ENCODE data around the gene DOCK11.

DOCK11 gene

DNA sequence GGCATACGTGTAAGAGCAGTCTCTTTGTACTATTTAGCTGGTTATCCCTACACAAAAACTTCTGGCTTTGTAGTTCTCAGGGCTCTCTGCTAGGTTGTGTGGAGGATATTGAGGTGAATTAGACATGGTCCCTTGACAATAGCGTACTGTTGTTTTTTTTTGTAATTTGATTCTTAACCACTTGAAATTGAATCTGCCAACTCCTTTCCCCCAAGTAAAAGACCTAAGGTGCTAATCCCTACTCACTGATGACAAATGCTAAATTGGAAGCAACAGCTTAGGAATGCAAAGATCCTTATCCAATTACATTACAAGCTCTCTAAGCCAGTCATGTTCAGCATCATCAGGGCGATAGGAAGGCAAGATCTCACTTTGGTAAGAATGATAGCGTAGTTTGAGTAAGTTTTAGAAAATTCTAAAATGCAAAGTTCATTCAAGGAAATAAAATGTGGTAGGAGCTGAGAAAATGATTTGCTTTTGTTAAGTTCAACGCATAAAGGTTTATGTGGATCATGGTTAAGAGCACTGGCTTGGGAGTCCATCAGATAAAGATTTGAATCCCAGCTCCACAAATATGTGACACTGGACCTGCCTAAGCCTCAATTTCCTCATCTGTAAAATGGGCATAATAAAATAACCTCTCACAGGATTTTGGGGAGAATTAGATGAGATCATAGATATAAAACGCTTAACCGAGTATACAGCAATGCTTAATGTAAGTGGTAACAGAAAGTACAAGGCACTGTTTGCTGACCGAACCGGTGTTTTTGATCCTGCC lies 39.3 kb downstream of the DOCK11 start:
- no peak for DNase-seq

DNA sequence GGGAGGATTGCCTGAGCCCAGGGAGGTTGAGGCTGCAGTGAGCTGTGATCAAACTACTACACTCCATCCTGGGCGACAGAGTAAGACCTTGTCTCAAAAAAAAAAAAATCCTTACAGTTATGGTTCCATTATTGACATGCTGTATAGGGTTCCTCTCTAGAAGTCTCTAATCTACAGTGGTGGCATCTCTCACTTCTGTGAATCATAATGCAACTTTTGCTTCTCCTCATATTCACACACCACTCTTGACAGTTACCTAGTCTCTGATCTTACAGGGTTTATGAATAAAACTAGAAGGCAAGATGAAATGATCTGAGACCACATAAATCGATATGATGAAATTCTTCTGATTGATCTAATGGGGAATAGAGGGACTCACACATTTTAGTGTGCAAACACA lies 40.6 kb downstream of the DOCK11 start:
- DNase-seq, result no peak

DNA sequence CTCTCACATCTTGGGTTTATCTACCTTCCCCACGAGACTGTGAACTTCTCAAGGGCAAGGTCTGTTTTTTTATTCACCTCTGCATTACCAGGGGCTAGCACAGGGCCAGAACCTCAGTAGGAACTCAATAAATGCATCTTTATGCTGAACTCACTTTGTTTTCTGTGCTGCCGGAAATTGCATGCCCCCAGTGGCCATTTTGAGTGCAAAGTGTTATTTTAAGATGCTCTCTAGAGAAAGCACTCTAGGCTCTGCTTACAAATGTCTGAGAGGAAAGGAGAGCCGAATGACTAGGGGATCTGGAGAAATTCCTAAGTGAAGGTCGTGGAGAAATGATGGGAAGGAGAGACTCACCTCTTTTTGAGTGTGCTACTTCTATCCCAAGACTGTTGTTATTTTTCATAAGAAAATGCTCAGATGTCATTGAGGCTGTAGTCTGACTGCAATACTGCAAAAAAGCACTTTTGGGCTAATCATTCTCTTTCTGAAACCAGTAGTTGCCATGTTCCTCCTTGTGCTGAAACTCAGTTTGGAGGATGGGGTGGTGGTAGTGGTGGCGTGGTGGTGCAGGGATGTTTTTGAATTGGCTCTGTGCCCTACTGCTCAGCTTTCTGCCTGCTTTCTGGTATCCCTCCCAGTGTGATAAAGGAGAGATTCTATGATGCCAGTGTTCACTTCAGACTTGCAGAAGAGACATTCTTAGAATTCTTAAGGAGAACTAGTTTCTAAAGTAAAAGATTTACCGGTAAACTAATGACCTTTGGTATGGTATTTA lies 41.3 kb downstream of the DOCK11 start:
- DNase-seq, result peak; percentile 2 to 38 (median 19)

DNA sequence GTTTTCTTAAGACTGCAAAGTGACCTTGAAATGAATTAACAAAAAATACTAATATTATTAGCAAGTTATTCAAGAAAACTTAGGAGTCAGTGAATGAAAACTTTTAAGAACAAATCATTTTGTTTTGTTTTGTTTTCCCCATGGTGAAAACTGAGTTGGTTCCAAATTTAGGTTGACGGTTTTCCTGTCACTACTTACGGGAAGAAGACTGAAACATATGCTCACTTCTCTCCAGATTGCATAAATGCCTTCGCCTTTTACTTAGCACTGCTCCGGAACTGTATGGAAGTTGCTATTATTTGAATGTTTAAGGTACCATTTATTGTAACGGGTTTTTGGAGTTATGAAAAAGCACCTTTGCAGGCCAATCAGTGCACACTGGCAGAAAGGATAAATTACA lies 42.8 kb downstream of the DOCK11 start:
- DNase-seq, result no peak

DNA sequence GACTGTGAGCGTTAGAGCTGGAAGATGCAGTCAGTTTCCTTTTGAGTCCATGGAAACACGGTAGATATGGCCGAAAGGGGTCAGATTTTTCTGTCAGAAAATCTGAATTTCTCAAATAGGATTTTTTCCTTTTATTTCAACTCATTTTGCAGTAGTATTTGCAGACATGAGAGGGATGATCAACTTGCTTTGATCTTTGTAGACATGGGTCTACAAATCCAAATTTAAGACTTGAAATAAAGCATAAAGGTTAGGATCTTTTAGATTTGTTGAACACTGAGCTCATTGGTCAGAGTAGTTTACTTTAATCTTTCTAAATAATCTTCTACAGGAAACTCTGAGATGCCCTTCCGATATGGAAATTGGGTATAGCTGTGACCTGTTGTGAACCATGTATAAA lies 44.7 kb downstream of the DOCK11 start:
- DNase-seq, result no peak

DNA sequence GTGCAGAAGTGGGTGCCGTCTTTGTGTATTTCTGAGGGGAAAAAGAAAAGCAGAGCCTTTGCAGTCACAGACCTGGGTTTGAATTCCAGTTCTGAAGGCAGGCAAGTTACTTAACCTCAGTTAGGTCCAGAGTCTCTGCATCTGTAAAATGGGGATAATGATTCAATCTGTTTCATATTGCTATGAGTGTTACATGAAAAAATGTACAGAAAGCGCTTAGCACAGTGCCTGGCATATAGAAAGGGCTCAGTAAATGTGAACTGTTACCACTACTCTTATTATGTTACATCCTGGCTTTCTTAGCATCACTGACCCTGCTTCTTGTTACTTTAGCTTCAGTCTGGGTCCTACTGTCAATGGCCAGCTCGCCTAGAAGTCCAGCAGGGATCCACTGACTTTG lies 45.9 kb downstream of the DOCK11 start:
- DNase-seq, result no peak

DNA sequence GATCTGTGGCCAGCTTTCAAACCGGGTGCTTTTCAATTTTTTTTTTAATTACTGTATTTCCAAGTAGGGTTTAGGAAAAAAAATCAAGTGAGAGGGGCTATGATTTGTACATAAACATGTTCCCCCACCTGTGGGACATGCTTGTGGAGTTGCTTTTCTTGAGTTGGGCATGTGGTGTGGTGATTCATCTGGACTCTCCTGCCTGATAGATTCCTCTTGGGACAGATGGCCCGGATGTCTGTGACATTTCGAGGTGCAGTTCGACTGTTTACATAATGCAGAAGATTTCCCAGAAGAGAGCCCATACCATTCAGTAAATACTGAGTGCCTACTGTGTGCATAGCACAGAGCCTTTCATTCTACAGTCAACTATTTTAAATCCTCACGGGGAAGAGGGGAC lies 49.9 kb downstream of the DOCK11 start:
- no peak for DNase-seq

DNA sequence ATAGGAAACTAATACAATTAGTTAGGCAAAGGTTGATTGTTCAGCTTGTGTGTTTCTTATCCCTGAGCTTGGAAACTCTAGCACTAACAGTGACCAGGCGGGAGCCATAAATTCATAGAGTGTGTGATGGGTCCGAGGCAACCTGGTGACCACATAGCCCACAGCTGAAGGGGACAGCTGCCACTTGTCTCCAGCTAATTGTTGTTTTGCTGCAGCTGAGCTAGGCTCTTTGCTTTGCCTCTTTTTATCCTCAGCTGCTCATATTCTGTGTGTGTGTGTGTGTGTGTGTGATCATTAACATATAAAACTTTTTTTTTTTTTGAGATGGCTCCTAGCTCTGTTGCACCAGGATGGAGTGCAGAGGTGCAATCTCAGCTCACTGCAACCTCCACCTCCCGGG lies 53.2 kb downstream of the DOCK11 start:
- DNase-seq, result no peak

DNA sequence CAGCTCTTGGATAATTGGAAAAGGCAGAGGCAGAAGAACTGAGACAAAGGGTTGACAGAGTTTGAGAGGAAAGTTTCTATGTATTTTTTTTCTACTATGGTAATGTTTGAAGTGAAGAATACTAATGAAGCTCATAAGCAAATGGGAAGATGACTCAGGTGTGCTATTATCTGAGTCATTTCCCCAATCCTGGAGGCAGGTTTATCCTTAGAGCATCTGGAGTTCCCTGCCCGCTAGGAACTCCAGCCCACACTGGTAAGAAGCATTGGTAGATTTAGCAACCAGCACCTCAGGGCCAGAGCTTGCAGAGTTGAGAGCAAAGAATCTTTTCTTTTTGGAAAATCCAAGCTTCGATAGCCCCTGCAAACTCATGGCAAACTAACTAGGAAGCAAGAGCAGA lies 55.2 kb downstream of the DOCK11 start:
- no peak for DNase-seq

DNA sequence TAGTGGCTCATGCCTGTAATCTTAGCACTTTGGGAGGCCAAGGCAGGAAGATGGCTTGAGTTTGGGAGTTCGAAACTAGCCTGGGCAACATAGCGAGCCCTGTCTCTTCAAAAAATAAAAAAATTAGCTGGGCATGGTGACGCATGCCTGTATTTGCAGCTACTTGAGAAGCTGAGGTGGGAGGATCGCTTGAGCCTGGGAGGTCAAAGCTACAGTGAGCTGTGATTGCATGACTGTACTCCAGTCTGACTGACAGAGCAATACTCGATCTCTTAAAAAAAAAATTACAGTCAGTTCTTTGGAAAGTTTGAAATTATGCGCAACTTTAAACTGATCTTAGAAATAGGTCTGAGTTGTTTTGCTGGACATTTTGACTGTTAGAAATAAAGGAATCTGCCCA lies 55.8 kb downstream of the DOCK11 start:
- no peak for DNase-seq

DNA sequence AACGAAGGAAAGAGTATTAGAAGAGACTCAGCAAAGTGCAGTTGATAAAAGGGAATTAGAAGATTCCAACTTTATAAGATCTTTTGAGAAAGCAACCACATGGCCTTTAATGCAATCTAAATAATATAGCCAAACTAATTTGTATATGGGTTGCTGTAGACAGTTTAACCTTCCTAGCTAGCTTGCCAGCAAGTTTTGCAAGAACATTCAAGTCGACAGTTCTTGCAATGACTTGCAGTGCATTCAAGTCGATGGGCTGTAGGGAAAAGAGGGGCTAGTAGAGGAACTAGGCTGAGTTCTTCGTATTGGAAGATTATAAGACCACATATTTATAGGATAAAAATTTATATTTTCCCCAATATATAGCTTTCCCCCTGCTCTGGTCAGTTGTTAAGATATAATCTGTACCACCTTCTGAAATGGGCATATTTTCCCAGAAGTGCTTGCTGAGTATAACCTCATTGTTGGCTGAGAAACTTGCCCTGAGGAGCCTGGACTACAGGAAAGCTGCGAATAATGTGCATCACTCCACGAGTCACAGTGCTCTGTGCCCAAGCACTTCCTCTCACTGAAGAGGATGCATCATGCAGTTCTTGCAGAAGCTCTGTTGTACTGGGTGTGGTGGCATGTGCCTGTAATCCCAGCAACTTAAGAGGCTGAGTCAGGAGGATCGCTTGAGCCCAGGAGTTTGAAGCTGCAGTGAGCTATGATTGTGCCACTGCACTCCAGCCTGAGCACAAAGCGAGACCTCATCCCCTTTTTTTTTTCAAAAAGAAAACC lies 56.7 kb downstream of the DOCK11 start:
- DNase-seq, result no peak

DNA sequence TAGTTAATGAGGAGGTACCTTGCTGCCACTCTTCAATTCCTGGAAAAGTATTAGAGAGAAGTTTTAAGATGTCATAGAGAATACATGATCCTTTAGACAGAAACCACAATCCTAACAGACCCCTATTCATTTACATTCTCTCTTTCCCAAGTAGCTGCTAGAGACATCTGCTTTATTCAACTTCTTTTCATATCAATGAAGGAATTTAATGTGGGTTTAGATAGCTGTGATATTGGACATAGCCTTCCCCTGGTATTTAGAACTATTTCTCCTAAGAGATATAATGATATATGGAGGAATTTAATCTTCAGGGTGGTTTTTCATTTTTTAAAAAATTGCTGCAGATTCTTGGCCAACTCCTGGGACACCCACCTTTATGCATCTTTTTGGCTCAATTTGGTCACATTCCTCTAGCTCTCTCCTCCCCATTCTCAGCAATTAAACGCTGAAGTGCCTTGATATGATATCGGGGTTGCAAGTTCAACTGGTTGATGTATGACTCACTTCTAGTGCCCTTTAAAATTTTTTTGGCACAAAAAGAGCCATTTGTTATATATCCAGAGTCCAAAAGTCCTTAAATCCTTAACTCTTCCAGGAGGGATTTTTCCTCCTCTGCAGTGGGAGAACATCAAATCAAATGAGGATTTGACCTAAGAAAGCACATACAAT lies 57.6 kb downstream of the DOCK11 start:
- DNase-seq, result no peak

DNA sequence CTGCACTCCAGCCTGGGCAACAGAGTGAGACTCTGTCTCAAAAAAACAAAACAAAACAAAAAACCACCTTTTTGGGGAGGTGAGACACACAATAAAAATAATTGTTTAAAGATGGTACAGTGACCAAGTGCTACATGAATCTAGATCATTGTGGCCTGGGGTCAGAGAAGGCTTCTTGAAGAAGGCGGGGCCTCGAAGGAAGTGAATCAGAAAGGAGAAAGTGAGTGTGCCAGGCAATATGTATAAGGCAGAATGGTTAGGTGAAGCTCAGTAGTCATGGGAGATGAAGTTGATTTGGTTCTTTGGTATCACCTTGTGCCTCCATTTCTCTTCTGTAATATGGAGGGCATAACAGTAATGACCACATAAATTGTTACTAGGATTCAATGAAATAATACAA lies 58.9 kb downstream of the DOCK11 start:
- DNase-seq, result no peak

DNA sequence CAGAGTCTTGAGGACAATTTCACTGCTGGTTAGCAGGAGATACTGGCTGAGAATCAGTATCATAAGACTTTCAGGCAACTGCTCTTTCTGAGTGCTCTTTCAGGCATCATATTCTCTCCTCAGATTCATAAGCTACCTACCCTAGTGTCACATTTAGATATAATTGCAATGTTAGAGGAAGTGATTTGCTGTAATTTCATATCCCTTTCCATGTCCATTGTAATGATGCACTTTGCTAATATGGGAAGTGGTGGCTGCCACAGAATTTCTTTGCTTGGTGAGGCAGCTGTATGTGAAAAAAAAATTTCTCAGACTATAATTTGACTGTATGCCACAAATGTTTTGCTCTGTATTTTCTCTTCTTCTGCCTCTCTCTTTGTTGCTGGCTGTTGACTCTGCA lies 63.3 kb downstream of the DOCK11 start:
- DNase-seq, result no peak

DNA sequence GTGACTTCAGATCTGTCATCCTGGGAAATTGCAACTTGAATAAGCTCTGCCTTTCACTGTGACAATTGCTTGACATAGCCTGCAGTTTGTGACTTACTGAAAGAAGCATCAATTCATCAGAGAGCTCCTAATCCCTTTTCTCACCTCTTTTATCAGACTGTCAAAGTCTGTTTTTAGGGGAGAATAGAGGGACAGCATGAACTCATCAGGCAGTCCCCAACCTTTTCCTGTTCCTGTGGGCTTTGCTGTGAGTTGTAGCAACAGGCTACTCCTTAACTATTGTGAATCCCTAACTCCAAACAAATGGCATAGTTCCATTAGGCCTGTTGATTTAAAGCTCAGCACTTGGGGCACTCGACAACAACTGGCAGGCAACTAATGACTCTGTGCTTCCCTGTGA lies 64.9 kb downstream of the DOCK11 start:
- no peak for DNase-seq

DNA sequence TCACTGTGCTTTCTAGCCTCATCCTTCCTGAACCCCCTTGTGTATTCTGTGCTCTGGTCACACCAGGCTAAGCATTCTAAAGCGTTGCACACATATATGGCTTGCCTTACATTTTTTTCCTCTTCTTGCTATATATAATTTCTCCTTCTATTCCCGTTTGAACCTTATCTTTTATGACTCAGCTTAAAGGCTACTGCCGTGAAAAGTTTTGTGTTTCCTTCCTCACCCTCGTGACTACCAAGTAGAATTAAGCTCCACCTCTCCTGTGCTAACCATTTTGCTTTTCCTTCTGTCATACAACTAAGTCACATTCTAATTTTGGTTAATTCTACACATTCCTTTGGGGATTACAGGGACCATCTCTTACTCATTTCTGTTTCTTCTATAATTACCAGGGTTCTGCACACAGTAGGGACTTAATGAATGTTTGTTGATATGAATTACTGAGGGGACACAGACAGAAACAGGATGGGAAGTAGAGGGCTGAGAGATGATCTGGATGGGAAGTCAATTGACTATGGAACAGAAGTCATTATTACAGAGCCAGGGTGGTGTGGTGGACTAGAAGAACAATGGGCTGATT lies 67.1 kb downstream of the DOCK11 start:
- DNase-seq, result no peak

DNA sequence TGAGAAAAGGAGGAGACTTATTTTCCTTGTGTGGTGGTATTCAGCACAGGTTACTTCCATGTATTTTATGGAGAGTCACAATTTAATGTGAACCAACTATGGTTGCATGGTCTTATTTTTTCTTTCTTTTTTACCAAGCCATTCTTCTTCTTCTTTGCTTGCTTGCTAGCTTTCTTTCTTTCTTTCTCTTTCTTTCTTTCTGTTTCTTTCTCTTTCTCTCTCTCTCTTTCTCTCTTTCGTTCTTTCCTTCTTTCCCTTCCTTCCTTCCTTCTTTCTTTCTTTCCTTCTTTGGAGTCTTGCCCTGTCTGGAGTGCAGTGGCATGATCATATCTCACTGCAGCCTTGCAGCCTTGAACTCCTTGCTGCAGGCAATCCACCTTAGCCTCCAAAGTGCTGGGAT lies 68.9 kb downstream of the DOCK11 start:
- no peak for DNase-seq

DNA sequence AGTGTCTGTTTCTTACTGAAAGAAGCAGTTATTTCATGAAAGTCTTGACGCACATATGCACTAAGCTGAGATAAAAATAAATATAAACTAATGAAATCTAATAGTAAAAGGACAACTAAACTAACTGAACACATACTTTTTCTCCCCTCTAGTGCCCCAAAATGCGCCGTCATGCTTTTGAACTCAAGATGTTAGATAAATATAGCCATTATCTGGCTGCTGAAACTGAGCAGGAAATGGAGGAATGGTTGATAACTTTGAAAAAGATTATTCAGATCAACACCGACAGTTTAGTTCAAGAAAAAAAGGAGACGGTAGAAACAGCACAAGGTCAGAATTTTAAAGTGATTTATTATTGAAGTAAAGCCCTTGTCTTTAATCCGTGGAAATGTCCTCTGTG lies 70.2 kb downstream of the DOCK11 start:
- DNase-seq, result no peak

DNA sequence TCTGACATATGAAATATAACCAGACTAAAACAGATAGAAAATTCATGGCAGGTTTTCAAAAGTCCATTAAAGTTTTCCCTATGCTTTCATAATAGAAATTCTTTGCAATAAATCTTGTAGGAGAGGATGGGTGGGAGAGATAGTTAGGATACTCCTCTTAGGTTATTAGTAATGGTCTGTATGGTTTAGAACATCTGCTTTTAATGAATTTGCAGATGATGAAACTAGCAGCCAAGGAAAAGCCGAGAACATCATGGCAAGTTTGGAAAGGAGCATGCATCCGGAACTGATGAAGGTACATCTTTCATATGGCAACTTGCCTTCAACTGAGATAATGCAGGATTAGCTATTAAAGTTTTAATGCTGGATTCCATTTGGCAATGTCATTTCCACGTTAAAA lies 70.7 kb downstream of the DOCK11 start:
- no peak for DNase-seq

DNA sequence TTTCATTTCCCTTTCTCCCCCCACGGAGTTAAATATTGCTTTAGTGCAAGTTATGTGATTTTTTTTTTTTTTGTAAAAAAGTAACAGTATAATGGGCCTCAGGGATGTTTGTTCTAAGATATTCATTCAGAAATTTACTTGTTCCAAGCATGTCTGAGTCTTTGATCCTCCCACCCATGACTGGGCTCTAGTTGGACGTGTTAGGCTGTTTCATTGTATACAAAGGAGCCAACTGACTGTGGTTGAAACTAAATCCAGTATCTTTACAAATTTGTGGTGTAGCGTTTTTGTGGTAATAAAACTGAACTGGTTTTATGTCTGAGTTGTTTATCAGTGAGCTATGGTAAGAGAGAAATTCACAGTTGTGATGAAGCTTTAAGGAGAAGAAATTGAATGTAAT lies 74.1 kb downstream of the DOCK11 start:
- no peak for DNase-seq

DNA sequence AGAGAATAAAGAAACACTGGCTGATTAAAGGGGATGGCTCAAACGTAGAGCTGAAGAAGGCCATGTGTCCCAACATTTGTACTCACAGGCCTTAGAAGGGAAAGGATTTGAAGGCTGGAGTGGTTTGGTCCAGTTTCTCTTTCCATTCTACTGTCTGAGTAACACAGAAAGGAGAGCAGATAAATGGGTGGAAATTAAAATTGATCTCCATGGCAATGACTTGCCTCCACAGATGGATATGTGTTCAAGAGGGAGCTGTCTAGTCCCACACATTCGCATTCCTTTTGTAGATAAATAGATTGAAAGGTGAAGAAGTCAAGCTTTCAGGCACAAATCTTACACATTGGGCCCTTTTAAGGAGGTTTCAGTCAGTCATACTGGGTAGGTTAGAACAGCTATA lies 74.6 kb downstream of the DOCK11 start:
- DNase-seq, result no peak

DNA sequence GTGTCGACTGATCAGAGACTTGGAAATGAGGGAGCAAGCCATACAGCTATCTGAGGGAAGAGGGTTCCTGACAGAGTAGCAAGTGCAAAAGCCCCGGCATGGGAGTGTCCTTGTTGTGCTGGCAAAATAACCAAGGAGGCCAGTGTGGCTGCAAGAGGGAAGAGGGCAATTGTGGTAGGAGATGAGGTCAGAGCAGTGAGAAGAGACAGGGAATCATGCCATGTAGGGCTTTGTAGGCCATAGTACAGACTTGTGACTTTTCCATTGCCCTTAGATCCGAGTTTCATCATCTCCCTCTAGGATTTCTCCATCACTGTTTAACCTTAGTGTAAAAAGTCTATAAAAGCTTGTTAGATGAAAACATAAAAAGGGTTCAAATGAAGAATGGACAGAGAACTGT lies 76.2 kb downstream of the DOCK11 start:
- no peak for DNase-seq

DNA sequence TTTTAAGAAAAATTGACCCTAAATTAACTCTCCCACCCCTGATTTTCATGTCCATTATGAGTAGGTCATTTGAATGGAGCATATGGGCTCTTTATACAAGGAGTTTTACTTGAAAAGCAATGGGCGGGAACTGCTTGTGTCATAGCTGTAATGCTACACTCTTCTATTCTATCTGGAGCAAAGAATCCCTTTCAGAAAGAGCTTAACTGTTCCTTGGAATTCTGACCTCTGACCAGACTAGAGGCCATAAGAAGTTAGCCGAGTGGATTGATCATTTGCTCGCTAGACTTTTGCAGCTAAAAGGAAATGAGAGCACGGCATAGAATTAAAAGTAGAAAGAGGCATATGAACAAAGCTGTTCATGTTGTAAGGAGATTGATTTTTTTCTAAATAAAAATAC lies 79.1 kb downstream of the DOCK11 start:
- DNase-seq, result no peak
